ENCODE results near the gene GGTLC2.

GGTLC2 gene

DNA sequence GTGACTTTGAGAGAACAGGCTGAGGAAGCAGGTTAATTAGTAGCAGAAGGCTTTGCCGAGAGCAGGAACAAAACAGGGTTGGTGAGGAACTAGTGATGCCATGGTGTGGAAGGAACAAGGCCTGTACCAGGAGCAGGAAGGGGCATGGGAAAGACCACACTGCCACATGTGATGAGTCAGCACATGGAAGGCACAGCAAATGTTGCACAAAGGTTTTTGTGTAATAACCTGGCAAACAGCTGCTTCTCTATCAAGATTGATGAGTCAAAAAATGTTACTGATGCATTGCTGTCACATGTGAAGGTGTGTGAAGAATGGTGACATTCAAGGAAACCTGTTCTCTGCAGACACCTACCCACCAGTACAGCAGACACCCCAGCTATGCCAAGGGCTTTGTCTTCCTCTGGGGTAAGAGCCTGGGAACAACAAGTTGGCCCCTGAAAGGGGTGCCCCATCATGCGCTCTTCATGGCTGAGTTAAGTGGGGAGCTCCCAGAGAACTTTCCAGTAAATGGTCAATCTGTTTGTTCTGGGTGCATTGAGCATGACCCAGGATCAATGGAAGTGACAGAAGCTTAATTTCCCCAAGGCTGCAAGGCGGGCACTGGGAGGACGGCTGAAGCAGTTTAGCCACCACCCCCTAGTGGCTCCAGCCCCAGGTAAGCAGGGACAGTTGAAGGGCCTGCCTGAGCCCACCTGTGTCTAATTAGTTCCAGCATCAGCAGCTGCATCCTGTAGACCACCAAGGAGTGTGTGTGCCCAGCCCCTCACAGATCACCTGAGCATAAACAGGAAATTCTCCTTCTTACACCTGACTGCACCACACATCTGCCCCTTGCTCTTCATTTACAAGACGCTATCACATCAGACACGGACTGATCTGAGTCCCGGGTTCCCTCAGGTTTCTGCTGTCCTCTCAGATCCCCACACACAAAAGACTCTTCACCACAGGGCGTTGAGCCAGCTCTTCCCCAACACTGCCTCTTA is 47.6 kb downstream of the GGTLC2 start:
- H3K4me3 ChIP-seq (ENCODE audit: low read depth, low read length) = no peak overlapping the region
- TF ChIP-seq, protein P1, sequence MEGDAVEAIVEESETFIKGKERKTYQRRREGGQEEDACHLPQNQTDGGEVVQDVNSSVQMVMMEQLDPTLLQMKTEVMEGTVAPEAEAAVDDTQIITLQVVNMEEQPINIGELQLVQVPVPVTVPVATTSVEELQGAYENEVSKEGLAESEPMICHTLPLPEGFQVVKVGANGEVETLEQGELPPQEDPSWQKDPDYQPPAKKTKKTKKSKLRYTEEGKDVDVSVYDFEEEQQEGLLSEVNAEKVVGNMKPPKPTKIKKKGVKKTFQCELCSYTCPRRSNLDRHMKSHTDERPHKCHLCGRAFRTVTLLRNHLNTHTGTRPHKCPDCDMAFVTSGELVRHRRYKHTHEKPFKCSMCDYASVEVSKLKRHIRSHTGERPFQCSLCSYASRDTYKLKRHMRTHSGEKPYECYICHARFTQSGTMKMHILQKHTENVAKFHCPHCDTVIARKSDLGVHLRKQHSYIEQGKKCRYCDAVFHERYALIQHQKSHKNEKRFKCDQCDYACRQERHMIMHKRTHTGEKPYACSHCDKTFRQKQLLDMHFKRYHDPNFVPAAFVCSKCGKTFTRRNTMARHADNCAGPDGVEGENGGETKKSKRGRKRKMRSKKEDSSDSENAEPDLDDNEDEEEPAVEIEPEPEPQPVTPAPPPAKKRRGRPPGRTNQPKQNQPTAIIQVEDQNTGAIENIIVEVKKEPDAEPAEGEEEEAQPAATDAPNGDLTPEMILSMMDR (IDR thresholded peaks at IDR 0.05; ENCODE audit: low read depth, low read length) = no peak

DNA sequence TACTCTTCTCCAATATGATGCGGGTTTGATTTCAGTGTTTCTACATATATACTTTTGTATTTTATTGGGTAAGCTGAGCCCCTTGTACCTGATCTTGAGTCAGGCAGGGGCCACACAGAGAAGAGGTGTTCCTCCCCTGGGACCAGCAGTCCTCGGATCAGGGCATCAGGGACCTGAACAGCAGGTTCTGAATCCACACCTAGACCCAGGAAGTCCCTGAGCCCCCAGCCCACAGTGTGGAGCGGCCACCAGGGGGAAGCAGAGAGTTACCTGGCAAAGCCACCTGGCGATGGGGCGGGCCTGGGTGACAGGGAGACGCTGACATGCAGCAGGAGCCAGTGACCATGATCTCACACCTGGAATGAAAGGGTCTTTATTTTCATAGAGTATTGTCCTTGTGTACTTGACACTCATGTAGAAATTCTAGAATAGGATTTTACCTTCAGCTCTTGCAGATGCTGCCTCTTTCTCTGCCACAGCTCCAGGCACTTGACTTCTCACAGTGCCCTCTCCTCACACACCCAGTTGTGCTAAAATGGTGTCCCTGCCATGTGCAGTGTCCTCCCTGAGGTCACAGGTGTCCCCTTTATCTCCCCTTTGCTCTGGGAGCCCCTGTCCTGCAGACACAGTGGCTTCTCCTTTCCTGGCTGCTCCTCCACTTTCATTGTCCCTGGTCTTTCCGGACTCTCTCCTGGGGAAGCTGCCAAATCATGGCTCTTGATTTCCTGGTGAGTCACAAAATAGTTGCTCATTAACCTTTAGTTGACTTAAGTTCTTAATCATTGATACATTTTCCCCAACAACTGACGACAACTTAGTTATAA is 48.5 kb downstream of the GGTLC2 start:
- TF ChIP-seq, protein P1 (IDR thresholded peaks at IDR 0.05; ENCODE audit: low read depth, low read length) = peak; percentile 14; the same call in 1 of the 2 replicates
- H3K4me3 ChIP-seq (ENCODE audit: low read depth, low read length) = no peak overlapping the region

DNA sequence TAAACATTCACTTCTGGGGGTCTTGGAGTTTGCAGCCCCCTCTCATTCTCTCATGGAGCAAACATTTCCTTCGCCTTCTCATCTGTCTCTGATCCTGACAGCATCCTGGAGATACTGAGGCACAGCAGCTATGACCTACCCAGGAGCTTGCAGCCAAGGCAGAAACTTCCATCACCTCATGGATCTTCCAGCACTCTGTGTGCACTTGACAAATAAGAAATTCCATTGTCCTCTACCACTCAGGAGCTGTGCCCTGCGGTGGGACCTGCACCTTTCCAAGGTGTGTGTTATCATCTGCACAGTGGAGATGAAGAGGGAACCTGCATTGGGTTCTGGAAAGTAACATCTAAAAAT is 49.1 kb downstream of the GGTLC2 start:
- TF ChIP-seq, protein P1 (IDR thresholded peaks at IDR 0.05; ENCODE audit: low read depth, low read length) = no peak
- H3K4me3 ChIP-seq (ENCODE audit: low read depth, low read length) = no peak overlapping the region

DNA sequence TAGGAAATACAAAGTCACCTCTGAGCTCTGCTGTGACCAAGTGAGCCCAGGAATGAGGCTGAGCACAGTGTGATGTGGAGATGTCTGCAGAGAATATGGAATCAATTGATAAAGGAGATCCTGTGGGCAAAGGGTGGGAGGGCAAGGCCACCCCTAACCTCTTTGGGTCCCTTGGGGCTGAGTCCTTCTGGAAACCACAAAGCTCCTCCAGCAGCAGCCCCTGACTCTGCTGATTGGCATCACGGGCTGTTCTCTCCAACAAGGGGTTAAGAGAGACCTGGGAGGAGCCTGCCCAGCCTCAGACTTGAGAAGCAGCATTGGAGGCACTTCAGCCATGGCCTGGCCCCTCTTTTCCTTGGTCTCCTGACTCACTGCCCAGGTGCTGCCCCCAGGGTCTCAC is 49.7 kb downstream of the GGTLC2 start:
- TF ChIP-seq, protein P1 (IDR thresholded peaks at IDR 0.05; ENCODE audit: low read depth, low read length) = no peak
- no peak overlapping the region for H3K4me3 ChIP-seq (ENCODE audit: low read depth, low read length)

DNA sequence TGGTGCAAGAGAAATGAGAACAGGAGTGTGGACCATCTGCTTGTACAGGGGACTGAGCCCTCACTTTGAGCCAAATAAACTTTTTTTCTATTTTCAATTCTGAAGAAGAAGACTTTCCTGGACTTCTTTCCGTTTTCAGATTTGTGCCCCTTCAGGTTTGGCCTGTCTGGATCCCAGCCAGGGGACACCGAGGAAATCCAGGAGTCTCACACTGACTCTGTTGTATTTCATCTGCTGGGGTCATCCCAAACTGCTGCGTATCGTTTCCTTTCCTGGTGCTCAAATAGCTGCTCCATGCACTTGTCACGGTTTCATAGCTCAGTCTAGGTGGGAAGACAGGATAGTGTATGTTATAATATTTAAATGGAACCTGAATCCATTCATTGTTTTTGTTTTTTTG is 51.7 kb downstream of the GGTLC2 start:
- no peak overlapping the region for H3K4me3 ChIP-seq (ENCODE audit: low read depth, low read length)
- TF ChIP-seq, protein P1 (IDR thresholded peaks at IDR 0.05; ENCODE audit: low read depth, low read length) = no peak
